ENCODE results near the gene MGST3.

GRCh38 chr1:165633614-165634013 lies 2.6 kb downstream of the MGST3 start:
- no peak for TF ChIP-seq POLR2A (IDR thresholded peaks at IDR 0.05)
- TF ChIP-seq CTCF (IDR thresholded peaks at IDR 0.05) = no peak

Data from uterus (tissue), 2 donors.